ENCODE measurements around the gene TUBB3. TPM values are rescaled to one million over a fixed set of nuclear protein-coding genes. Genes with fewer than 3 reads are reported as not detected.

The TUBB3 gene
- total RNA-seq, 1 donor from 2014 or later, result 91.4 TPM

DNA sequence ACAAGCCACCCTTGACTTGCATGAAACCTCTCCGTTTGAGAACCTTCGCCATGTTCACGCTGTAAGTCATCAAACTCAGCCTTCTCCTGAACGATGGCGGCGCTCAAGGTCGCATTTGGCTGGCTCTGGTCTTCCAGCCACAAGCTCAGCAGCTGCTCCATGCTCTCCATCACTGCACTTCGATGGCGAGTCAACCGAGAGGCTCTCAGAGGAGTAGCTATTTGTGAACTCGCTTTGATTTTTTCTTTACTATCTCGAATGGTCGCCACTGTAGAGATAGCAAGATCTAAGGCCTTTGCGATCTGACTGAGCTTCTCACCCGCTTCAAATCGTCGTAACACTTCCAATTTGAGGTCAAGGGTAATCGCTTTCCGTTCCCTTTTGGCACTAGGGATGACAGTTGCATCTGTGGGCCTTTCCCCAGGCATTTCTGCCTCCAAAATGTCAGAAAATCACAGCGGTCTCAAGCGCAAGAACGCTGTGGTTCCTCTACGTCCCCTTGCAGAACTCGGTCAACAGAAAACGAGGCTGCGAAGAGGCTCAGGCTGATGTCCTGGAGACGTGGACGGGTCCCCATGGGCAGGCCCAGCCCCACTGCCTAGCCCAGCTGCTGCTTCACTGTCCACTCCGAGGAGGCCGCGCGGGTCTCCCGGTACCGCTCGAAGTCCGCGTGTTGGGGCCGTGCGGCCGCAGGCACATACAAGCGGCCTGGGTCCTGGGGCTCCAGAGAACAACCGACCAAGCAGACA lies 48.5 kb downstream of the TUBB3 start:
- Mint-ChIP-seq H3K27me3 (no peaks in the 10 kb centered on the region), H3K4me1 (ENCODE audit: unreplicated experiment) (peaks cover 16% of the 10 kb centered on the region), H3K4me3 (peak overlapping the region; percentile 99), H3K27ac (peak overlapping the region; percentile 99), H3K36me3 (peaks cover 15% of the 10 kb centered on the region), H3K9me3 (peaks cover 3% of the 10 kb centered on the region)
- DNase-seq (ENCODE audit: extremely low spot score, unreplicated experiment), result no peak
- TF ChIP-seq, protein P1, sequence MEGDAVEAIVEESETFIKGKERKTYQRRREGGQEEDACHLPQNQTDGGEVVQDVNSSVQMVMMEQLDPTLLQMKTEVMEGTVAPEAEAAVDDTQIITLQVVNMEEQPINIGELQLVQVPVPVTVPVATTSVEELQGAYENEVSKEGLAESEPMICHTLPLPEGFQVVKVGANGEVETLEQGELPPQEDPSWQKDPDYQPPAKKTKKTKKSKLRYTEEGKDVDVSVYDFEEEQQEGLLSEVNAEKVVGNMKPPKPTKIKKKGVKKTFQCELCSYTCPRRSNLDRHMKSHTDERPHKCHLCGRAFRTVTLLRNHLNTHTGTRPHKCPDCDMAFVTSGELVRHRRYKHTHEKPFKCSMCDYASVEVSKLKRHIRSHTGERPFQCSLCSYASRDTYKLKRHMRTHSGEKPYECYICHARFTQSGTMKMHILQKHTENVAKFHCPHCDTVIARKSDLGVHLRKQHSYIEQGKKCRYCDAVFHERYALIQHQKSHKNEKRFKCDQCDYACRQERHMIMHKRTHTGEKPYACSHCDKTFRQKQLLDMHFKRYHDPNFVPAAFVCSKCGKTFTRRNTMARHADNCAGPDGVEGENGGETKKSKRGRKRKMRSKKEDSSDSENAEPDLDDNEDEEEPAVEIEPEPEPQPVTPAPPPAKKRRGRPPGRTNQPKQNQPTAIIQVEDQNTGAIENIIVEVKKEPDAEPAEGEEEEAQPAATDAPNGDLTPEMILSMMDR (conservative IDR thresholded peaks at IDR 0.05), result no peak

- peak overlapping the region; percentile 99 for H3K4me3 Mint-ChIP-seq
- H3K9me3 Mint-ChIP-seq, result peaks cover 3% of the 10 kb centered on the region
- peaks cover 15% of the 10 kb centered on the region for H3K36me3 Mint-ChIP-seq
- DNase-seq (ENCODE audit: extremely low spot score, unreplicated experiment), result peak; percentile 95
- H3K27me3 Mint-ChIP-seq, result no peaks in the 10 kb centered on the region
- peaks cover 16% of the 10 kb centered on the region for H3K4me1 Mint-ChIP-seq (ENCODE audit: unreplicated experiment)
- TF ChIP-seq, protein P1 (conservative IDR thresholded peaks at IDR 0.05), result no peak
- H3K27ac Mint-ChIP-seq, result peak overlapping the region; percentile 99
These were observed 49.4 kb downstream of the TUBB3 start for GRCh38 chr16:89972244-89973234.

DNA sequence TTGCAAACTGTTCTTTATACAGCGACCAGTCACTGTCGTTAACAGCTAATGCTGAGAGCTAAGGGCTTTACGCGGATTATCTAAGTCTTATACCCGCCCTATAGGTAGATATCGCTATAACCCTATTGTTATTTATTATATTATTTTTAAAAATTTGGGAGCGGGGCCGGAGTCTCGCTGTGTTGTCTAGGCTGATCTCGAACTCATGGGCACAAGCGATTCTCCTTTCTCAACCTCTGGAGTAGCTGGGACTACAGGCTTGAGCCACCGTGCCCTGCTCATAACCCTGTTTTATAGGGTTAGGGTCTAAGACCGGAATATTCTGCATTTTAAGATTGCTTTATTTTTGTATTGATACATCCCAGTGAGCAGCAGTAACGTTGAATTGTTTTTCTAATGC lies 50.1 kb downstream of the TUBB3 start:
- TF ChIP-seq, protein P1 (conservative IDR thresholded peaks at IDR 0.05), result no peak
- H3K4me3 Mint-ChIP-seq, result peak overlapping the region; percentile 99
- peaks cover 3% of the 10 kb centered on the region for H3K9me3 Mint-ChIP-seq
- DNase-seq (ENCODE audit: extremely low spot score, unreplicated experiment), result no peak
- peaks cover 16% of the 10 kb centered on the region for H3K4me1 Mint-ChIP-seq (ENCODE audit: unreplicated experiment)
- H3K27me3 Mint-ChIP-seq, result no peaks in the 10 kb centered on the region
- peak overlapping the region; percentile 99 for H3K27ac Mint-ChIP-seq
- H3K36me3 Mint-ChIP-seq, result peaks cover 15% of the 10 kb centered on the region

DNA sequence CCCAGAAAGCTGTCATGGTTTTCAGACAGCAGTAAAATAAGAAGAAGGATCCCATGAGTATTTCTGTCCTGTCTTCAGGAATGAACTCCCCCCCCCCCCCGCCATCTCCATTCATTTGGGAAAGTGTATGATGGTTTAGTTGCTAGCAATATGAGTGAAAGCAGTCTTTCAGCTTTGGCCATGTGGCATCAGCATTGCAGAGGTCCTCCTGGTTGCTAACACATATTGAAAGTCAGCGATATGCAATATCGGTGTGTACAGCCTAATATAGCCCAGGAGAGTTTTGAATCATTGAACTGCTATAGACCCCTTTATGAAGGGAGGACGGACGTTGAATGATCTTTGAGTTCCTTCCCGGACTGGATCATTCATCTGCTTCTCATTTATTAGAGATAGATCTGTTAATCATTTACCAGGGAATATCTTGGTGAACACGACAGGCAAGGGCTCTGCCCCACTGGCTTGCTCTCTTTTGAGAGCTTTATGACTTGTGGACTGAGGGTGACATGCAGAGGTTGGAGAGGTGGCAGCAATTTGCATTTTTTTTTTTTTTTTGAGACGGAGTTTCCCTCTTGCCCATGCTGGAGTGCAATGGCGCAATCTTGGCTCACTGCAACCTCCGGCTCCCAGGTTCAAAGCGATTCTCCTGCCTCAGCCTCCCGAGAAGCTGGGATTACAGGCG lies 50.7 kb downstream of the TUBB3 start:
- H3K27ac Mint-ChIP-seq, result peak overlapping the region; percentile 99
- peaks cover 15% of the 10 kb centered on the region for H3K36me3 Mint-ChIP-seq
- peak overlapping the region; percentile 99 for H3K4me3 Mint-ChIP-seq

DNA sequence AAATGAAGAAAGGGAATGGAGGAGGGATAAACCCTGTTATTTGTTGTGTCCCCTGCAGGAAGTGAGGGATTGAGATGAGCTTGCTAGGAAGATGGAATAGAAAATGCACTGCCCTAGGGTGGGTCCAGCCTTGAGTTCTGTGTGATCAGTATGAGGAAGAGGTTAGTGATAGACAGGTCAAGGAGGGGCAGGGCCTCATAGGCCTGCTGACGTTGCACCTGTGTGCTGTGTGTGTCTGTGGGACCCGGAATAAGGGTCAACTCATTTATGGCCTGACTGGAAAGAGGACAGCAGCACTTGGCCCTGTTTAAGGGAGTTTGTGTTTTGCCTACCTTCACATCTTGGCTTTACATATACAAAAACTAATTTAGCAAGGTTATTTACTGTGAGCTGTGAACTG lies 51.7 kb downstream of the TUBB3 start:
- peak overlapping the region; percentile 26 for H3K27ac Mint-ChIP-seq
- TF ChIP-seq, protein P1 (conservative IDR thresholded peaks at IDR 0.05), result no peak
- no peak for DNase-seq (ENCODE audit: extremely low spot score, unreplicated experiment)
- H3K4me1 Mint-ChIP-seq (ENCODE audit: unreplicated experiment), result peaks cover 16% of the 10 kb centered on the region
- peaks cover 15% of the 10 kb centered on the region for H3K36me3 Mint-ChIP-seq
- H3K9me3 Mint-ChIP-seq, result peaks cover 3% of the 10 kb centered on the region
- no peaks in the 10 kb centered on the region for H3K27me3 Mint-ChIP-seq
- peak overlapping the region; percentile 19 for H3K4me3 Mint-ChIP-seq

More for the DNA sequence above, 50.7 kb downstream of the TUBB3 start:
- DNase-seq (ENCODE audit: extremely low spot score, unreplicated experiment), result no peak
- TF ChIP-seq, protein P1 (conservative IDR thresholded peaks at IDR 0.05), result no peak
- Mint-ChIP-seq H3K9me3 (peaks cover 3% of the 10 kb centered on the region), H3K27me3 (no peaks in the 10 kb centered on the region), H3K4me1 (ENCODE audit: unreplicated experiment) (peaks cover 16% of the 10 kb centered on the region)
